ENCODE data around the gene MARCHF11.

MARCHF11 gene

DNA sequence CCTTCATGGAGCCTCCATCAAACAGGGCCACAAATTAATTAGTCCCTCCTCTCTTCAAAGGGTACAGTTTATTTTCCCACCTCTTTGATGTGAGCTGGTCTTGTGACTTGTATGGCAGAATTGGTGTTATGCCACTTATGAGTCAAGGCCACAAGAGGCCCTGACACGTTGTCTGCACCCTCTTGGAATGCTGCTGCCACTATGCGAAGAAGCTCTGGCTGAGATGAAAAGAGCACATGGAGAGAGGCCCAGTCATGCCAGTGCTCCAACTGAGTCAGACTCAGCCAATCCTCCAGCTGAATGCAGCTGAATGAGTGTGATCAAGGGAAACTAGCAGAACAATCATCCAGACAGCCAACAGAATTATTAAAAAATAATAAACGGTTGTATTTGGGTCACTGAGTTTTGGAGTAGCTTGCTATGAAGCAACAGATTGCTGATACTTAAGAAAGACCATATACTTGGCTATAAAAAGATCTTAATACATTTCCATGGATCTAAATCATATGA lies 128.3 kb downstream of the MARCHF11 start:
- DNase-seq (ENCODE audit: low read depth in 2 of 2), result no peak

DNA sequence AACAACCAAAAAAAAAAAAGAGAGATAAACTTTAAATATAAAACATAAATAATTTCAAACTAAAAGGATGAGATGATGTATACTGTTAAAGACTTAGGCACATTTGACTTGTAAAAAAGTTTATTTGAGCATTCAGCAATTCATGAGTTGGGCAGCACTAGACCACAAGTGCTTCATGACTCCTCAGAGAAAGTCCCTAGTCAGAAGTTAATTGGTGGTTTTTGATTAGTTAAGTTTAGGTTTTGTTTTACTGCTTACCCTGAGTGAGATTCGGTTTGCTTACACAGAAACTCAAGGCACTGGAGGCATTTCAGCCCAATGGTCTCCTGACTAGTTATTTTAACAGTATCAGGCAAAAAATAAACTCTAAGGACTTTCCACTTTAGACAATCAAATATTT lies 129.2 kb downstream of the MARCHF11 start:
- no peak for DNase-seq (ENCODE audit: low read depth in 2 of 2)

DNA sequence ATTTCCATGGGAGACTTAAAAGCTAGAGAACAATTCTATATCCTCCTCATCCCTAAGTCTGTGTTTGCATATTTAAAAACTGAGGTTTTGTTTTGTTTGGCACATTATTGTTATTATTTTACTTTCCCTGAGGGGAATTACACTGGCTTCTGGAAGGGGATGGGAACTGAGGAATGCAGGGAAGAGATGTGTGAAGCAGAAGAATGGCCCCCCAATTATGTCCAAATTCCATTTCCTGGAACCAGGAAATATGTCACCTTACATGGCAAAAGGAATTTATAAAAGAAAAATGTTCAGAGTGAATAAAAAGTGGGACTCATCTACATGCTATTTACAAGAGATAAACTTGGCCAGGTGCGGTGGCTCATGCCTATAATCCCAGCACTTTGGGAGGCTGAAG lies 129.8 kb downstream of the MARCHF11 start:
- DNase-seq (ENCODE audit: low read depth in 2 of 2), result no peak

DNA sequence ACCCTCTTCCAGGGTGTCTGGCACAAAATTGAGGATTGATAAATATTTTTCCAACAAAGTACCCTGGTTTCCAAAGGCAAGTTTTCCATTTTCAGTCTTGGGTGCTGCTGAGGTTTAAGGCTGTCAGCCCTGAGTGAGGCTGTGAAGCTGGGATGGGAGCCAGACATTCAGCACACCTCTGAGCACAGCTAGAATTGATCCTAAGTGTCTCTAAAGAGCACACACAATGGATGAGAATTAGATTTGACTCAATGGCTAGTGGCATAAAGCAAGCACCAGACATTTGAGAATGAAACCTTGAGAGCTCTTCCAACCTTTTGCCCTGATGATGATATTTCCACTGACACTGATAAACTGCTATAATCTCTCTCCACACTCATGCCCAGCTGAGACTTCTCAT lies 131.5 kb downstream of the MARCHF11 start:
- DNase-seq (ENCODE audit: low read depth in 2 of 2), result no peak

DNA sequence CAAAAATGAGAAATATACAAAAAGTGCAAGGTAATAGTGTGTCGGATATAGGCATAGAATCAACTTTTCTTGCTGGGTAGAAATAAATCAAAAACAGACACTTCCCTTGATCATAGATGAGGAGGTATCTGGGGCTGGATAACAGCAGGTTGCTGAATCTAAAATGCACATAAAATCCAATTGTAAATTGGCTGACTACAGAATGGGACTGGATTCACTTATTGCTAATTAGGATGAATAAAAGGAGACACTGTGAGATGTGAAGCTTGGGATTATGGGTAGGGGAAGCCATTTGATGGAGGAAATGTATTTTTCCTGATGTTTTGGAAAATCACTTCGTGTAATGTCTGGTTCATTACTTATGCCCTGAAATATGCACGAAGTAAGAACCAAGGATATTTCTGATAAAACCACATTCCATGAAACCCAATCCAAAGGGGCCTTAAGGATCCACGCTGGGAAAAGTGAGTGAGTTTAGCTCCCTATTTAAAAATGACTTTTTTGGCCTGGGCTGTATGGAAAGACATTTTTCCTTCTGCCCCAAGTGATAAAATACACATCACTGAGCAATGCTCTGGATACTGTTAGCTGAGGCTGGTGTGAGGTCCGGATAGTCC lies 136.1 kb downstream of the MARCHF11 start:
- no peak for DNase-seq (ENCODE audit: low read depth in 2 of 2)

DNA sequence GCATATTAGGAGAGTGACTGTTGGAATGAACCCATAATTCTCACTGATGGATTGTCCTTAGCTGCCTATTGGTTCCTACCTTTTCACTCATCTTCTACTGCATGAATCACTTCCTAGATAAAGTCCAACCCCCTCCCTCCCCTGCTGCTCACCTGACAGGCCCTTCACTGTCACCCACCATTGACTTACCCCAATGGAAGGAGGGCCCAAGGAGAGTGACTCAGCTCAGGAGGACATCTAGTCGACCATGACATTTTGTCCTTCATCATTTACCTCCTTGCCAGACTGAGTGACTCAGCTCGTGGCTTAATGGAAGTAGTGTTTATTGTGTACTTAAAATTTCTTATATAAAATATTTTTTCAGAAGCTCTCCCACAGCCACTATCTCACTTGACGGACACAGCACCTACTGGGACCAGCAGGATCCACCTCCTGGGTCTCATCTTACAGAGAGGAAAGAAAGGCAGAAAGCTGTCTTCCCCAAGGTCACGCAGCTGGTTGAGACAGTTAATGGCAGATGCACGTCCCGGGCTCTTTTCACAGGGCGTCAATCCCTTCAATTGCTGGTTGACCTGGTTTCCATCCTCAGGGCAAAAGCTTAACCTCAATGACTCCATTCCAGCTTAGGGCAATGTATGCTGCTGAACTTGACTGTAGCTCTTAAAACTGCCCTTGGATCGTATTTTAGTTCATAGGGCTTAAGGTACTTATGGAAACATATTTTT lies 142.3 kb downstream of the MARCHF11 start:
- no peak for DNase-seq (ENCODE audit: low read depth in 2 of 2)

DNA sequence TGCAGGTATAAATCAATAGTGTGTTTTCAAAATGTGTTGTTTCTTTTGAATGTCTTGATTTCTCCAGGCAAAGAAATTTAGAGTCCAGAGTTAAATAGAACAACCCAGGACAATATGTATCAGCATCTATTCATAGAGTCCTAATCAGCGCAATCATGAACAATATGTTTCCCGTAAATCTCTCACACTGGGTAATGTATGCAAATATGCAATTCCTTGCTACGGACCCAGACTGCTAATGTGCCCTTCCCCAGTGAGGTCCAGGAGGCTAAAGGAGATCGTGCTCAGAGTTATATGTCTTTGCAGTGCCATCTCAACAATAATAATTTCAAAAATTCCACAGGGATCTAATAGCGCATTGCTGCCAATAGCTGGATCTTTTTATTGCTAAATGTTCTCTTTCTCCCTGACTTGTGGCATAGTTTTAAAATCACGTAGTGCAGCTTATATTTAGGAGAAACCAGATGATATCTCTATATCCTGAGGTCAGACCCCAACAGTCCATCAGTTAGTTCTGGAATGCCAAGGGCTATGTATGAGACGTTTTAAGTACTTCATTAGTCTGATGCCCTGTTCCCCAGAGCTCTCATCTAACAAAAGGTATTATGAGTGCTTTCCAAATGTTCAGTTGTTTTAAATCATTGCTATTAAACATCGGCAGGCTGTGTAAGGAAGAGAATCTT lies 145.1 kb downstream of the MARCHF11 start:
- DNase-seq (ENCODE audit: low read depth in 2 of 2), result no peak

DNA sequence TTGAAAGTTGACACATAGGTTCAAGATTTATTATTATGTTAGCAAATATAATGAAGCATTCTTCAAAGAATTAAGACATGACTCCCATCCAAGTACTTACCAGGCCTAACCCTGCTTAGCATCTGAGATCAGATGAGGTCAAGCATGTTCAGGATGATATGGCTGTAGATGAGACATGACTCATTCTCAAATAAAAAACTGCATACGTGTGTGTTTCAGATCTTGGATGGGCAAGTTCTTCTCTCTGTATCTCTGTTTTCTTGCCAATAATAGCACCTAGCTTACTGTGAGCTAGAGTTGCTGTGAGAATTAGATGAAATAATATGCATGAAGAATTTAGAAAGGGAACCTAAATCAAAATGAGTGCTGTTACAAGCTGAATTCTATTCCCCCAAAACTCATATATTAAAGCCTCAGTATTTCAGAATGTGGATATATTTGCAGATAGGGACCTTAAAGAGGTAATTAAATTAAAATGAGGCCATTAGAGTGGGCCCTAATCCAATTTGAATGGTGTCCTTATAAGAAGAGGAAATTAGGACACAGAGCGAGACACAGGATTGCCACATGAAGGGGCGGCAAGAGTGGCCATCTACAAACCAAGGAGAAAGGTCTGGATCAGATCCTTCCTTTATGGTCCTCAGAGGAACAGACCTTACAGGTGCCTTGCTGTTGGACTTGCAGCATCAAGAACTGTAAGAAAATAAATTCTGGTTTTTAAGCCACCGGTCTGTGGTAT lies 146.2 kb downstream of the MARCHF11 start:
- no peak for DNase-seq (ENCODE audit: low read depth in 2 of 2)

DNA sequence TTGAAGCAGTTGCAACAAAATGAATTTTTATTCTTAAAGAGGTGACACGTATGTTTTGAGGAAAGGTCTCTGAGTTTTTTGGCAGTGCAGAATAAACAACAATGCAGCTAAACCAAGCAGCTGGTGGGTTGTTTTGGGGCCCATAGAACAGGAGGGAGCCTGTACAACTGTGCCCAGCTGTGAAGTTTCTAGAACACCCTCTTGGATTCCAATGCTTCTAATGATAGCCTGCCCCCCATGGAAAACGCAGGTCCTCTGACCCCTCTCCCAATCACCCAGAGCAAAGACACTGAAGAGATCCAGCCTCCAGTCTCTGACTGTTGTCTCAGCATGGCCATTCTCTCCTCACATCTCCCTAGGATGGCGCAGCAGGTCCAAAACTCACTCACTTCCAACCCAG lies 150.9 kb downstream of the MARCHF11 start:
- no peak for DNase-seq (ENCODE audit: low read depth in 2 of 2)

DNA sequence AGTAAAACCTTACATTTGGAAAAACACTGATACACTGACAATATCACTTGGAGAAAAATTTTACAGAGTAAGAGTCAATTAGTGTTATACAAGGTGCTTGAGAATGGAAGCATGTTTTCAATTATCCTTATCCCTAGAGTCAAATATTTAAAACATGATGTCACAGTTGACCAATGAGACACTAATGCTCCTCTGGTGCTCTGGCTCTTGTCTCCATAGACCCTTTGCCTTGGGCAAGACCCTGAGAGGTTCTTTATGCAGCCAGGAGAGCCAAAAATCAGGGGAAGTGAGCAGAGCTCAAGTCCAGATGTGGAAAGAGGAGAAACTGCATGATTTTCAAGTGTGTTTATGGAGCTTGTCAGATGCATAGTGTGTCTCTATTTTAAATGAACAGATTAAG lies 153.9 kb downstream of the MARCHF11 start:
- DNase-seq (ENCODE audit: low read depth in 2 of 2), result no peak

DNA sequence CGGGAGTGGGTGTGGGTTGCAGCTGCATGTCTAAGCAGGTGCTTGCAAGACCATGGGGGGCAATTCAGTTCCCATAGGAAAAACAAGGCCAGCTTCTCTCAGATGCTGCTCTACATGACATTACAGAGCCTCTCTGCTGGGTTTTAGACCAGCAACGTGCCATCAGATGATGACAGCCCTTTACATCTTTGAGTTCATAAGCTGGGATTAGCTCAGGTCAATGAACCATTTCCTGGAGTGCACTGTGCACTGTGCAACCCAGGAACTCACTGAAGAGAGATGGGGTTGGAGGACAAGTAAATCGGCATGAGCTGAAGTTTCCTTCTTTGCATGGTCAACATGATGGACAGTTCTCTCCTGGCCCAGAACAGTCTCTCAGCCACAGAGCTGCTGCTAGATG lies 160.6 kb downstream of the MARCHF11 start:
- no peak for DNase-seq (ENCODE audit: low read depth in 2 of 2)

DNA sequence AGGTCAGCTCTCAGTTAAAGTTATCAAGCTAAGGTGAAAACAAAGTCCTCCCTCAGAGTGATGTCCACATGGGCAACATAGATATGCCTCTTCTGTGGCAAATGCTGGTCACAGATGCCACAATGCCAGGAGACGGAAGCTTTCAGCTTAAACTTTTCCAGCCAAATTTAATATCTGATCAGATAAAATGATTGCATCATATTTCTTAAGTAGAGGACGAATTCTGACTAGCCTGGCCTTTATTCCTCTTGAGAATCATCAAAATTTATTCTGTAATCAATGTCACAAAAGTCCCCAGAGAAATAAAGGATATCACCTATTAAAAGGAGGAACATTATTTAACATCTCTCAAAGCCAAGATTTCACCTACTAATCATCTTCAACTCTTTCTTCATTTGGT lies 161.9 kb downstream of the MARCHF11 start:
- no peak for DNase-seq (ENCODE audit: low read depth in 2 of 2)
